Inflammatory macrophage treated with lipopolysaccharide for 4 hours (primary cell): ENCODE data around the gene ZW10.
A peak's percentile ranks its signal among the peaks of the same experiment; 100 is the strongest.
"Not testable (repeated sequence)": the region's sequence is repeated elsewhere in the genome, so short reads cannot be mapped to it uniquely, and the experiment has no call there.

ENCODE experiments used
- DNase-seq: peaks from one replicate; pipeline ENCODE4 v3.0.0-alpha.2; 2020

Gene ZW10, protein sequence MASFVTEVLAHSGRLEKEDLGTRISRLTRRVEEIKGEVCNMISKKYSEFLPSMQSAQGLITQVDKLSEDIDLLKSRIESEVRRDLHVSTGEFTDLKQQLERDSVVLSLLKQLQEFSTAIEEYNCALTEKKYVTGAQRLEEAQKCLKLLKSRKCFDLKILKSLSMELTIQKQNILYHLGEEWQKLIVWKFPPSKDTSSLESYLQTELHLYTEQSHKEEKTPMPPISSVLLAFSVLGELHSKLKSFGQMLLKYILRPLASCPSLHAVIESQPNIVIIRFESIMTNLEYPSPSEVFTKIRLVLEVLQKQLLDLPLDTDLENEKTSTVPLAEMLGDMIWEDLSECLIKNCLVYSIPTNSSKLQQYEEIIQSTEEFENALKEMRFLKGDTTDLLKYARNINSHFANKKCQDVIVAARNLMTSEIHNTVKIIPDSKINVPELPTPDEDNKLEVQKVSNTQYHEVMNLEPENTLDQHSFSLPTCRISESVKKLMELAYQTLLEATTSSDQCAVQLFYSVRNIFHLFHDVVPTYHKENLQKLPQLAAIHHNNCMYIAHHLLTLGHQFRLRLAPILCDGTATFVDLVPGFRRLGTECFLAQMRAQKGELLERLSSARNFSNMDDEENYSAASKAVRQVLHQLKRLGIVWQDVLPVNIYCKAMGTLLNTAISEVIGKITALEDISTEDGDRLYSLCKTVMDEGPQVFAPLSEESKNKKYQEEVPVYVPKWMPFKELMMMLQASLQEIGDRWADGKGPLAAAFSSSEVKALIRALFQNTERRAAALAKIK

DNA sequence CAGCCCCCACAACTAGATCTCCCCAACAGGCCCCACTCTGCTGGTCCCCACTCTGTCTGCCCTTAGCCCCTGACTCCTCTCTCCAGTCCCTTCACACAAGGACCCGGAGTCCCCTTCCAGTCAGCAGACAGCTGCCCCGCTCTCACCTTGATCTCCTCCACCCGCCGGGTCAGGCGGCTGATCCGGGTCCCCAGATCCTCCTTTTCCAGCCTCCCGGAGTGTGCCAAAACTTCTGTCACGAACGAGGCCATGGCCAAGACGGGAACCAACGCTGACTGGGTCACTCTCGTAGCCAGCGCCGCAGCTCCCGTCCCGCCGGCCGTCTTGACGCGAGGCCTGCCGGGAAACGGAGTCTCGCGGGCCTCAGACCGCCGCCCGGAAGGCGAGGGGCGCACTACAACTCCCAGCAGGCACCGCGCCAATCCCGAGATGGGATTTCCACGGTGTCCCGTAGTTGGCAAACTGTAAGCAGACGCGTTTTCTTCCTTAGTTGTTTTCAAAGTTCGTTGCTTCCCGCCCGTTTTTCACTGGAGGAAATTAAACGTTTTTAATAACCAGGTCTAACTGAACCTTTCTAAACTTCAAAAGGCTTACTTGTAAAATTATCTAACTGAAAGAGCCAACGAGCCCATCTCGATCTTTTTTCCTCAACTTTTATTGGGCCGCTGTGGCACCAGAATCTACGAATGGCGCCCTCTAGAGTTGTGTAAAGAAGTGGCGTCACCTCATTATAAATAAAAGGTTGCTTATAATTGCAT lies at the start of gene ZW10:
ZW10 (minus strand) TSS at position 277 of the 758 bp plus-strand sequence; CDS start at position 251, 26 bp downstream.
- DNase-seq, result peak; percentile 97

DNA sequence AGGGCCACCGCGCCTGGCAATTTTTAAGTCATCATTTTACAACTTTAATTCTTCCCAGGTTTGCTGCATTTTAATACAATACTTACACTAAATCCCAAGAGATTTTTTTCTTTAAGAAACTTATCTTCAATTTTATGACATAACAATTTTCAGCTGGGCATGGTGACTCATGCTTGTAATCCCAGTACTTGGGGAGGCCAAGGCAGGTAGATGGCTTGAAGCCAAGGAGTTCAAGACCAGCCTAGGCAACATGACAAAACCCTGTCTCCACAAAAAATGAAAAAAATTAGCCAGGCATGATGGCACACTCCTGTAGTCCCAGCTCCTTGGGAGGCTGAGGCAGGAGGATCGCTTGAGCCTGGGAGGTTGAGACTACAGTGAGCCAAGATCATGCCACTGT lies 44.9 kb upstream of the ZW10 start:
- no peak for DNase-seq

DNA sequence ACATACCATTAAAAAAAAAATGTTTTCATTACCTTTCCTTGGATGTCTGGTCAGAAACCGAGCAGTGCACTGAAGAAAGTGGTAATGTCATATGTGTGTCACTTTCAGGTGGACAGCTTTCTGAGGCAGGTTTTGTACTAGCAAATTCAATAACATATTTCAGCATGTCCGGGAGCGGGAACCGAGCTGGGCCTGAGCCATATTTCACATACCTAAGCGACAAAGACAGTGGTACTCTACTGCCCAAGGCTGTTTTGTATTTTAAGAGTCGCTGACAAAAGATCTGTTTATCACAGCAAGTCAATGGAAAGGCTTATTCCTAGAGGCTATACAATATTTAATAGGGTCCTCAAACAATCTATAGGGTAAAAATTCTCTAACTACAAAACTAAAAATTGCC lies 44.1 kb upstream of the ZW10 start:
- DNase-seq, result no peak

DNA sequence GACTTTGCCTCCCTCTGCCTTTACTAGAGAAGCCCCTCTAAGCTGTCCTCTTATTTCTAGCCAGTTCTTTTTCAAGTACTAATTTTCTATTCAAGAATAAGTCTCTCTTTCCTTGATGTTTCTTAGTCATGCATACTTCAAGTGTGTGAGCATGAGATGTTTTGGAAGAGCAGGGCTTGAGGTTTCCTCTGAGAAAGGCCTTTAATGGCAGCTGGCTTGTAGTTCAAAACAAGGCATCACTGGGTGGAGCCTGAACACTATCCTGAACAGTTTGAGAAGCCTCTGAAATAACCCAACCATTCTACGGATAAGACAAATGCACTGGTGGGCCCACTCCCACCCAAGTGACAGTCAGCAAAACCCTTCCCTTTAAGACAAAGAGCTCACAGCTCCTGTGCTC lies 43.7 kb upstream of the ZW10 start:
- no peak for DNase-seq

DNA sequence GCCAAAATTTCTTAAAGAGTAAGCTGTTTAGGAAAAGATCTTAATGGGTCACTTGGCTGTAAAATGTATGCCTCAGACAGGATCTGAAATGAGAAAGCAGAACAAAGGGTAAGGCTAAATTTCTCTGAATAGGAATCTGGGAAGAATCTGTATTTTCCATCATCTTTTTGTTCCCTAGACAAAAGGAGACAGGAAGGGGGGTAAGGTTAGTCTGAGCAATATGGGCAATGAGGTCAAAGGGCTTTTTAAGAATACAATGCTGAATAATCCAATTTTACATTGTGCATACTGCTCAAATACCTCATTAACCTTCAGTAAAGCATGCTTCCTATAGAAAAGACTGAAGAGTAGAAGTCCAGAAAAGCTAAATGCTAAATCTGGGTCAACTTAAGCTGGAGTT lies 40.7 kb upstream of the ZW10 start:
- DNase-seq, result no peak

DNA sequence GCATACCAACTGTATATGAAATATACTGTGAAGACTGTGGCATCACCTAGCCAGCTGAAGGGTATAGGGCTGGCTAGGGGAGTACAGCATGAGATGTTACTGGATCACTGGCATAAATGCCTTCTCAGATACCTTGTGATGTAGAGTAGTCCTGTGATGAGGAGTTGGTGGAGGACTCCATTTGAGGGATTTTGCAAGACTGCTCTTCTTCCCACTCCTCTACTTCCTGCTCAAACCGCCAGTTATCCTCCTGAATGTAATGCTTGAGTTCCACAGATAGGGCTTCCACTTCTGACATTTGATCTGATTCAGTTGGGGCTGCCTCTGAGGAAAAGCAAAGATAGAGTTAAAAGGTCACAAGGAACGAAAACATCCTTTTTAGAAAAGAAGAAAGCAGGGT lies 35.4 kb upstream of the ZW10 start:
- peak; percentile 15 for DNase-seq

DNA sequence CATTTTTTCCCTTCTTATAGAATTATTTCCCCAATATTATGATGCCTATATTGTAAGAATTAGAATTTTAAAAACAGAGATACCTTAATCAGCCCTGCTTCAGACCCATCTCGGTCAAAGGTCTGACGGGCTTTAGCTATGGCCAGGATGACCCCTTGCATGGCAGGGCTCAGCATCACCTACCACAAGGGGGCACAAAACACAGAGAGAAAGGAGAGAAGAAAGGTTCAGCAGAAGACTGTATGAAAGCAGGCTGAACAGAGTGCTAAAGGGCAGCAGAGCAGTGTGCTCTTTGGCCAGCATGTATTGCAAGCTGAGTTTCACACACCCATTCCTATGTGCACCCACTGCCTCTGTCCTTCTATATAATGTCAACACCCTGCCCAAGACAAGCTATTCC lies 32.9 kb upstream of the ZW10 start:
- peak; percentile 6 for DNase-seq

DNA sequence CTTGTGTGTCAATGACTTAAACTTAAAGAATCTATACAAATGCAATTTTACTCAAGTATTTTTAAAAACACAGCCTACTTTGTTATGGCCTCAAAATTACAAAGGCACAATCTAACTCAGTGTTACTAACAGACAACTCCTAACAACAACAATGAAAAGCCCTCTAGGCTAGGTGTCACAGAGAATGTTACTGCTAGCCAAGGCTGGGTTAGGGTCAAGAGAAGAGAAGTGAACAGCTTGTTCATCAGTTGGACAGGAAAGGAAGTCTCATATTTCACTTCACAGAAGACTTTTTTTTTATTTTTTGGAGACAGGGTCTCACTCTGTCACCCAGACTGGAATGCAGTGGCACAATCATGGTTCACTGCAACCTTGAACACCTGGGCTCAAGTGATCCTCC lies 32.1 kb upstream of the ZW10 start:
- DNase-seq, result no peak

DNA sequence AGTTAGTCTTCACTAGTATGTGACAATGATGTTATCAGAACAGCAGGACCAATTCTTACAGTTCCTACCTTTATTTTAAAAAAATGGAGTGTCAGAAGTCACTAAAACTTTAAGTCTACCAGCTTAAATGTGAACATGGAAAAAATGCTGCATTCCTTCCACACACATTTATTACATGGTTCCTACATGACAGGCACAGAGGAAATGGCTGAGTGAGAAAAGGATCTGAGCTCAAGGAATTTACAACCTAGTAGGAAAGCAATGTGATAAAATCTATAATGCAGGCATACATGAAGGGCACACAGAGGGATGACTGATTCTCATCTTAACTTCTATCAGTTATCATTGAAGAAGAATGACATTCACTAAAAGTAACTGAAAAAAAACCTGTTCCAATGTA lies 29.1 kb upstream of the ZW10 start:
- DNase-seq, result no peak

DNA sequence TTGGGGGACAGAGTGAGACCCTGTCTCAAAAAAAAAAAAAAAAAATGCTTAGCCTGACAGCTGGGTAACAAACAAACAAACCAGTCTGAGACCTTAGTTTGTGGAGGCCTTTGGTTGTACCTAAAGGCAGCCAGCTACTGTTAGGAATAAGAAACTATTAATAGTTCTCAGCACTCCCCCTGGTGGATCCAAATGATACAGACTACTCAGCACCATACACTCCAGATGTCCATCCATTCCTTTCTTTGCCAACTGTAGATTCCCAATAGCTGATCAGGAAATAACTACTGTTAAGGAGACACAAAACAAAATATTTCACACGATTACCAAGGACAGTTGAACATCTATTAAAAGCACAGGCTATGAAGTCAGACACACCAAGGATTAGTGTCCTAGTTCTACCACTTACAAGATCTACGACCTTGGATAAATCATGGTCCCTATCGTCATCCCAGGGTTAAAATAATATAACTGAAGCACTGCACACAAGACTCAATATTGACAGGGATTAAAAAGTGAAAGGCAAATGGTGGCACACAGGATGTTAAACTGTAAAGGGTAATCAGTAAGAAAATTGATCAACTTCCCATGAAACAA lies 23.3 kb upstream of the ZW10 start:
- peak; percentile 34 for DNase-seq

DNA sequence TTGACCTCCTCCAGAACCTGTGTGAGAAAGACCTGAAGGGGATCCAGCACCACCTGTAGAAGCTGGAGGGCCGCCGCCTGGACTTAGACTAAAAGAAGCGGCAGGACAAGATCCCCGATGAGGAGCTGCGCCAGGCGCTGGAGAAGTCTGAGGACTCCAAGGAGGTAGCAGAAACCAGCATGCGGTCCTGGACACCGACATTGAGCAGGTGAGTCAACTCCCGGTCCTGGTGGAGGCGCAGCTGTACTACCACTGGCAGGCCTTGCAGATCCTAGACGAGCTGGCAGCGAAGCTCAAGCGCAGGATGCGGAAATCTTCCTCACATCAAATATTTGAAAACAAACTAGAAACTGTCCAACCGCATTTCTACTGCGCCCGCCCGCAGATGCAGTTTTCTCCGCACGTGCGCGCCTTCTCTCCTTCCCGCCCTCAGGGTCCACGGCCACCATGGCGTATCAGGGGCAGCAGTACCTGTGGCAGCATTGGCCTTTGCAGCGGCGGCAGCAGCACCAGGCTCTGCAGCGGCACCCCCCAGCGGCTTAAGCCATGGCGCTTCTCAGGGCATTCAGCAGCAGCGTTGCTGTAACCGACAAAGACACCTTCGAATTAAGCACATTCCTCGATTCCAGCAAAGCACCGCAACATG lies 16.3 kb upstream of the ZW10 start:
- DNase-seq, result no peak

DNA sequence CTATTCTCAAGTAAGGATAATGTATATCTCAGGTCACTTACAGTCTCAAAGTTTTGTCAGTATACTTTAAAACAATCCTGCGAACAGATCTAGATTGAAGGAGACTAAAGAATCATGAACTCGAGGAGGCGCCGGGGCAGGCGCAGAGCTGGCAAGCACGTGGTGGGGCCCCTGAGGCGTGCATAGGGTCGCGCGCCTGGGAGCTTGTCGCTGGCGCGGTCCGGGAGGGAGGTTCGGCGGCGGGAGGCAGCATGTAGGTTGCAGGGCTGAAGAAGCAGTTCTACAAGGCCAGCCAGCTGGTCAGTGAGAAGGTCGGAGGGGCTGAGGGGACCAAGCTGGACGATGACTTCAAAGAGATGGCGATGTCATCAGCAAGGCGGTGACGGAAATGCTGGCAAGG lies 15.5 kb upstream of the ZW10 start:
- DNase-seq, result not testable (repeated sequence)

DNA sequence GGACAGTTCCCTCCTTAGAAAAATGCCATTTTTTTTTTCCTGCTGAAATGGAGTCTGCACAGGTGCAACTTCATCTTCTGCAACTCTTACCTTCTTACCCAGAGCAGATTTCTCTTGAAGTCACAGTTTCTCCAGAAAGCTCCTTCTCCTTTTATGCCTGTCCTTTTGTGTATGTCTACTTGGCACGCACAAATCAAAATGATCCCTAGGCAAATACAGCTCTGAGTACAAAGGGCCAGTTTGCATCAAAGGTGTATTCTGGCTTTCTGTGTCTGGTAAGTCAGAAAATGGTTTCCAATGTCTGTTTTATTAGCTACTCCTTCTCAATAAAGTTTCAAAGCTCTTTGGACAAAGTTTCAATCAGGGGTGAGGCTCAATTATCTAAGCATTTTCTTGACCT lies 8.6 kb upstream of the ZW10 start:
- DNase-seq, result no peak

DNA sequence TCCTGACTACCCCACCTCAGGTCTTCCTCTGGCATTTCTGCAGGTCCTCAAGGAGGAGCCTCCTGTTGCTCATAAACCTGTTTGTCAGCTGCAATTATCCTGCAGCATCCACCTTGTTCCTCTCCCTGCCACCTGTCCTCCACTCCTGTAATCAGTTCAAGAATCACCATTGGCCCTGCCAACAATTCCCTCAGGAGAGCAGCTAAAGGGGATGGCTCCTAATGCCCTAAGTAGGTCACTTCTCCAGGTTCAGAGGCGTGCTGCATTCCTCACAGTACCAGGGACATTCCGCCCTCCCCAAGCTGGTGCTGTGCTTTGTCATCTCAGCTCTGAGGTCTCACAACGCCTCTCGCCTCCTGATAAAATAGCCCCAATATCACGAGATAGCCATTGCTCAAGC lies 8.2 kb upstream of the ZW10 start:
- DNase-seq, result no peak

DNA sequence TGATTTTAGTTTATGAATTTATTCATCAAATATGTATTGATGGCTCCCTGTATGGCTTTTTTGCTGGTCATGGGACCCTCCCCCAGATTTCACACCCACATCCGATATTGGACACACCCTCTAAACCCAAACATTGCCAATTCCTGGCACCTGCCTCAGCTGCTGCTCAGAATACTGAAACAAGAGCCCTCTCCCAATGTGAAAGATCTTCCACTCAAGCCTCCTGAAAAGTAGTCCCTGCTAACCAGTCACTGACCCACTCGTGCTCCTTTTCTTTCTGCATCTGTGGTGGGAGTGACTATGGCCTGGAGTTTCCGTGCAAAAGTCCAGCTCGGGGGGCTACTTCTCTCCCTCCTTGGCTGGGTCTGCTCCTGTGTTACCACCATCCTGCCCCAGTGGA lies 6.0 kb upstream of the ZW10 start, which contains the start of gene CLDN25:
CLDN25 (plus strand) TSS at position 301 of the 400 bp plus-strand sequence; CDS start at position 301, 0 bp downstream.
- no peak for DNase-seq

DNA sequence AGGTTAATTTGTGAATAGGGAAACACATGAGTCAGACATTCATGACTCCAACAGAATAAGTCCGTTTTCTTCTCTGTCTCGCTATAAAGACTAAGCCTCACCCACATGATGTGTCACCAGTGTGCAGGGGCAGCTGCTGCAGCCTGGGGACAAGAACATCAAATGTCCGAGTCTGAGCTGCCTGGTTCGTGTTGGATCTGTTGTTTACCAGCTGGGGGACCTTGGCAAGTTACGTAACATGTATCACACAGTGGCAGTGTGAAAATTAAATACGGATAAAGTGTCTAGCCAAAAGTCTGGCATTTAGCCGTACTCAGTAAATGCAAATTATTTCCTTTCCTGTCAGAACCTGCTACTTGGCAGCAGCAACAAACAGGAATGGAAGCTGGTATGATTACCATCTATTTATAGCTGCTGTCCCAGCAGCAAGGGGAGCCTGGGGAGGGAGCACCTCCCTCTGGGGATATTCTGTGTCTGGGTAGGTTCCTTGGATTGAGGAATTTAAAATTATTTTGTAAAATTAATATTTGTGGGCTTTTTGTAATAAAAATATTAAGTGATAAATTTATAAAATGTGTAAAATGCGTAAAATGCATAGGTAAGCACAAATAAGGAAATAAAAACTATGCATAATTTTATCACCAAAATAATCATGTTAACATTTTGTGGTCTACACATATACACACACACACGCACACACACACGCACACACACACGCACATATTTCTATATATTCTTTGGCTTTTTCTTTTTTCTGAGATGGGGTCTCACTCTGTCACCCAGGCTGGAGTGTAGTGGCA lies 4.8 kb upstream of the ZW10 start:
- DNase-seq, result peak; percentile 1

DNA sequence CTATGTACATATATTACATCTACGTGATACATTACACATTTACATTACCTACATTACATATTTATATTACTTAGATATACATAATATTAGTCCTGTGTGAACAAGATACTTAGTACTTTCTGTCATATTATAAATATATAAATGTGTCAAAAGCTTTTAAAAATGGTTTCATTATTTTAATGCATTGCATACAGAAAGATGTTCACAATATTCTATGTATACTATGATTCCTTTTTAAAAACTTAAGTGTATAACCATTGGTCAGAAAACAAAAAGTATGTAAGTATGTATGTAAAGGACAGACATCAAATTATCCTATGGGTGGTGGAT lies 647 bp upstream of the ZW10 start:
- no peak for DNase-seq

DNA sequence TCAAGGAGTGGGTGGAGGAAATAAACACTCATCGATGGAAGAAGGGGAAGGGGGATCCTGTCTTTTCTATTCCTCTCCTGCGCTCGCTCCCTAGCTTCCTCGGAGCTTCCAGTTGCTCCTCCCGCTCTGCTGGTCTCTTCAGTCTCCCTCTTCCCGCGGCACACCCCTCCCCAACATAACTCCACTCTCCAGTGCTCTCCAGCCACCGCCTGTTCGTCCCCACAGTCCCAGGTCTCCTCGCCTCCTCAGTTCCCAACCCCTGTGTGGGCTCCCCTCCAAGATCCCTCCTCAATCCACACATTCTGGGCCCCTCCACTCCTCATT lies 438 bp downstream of the ZW10 start:
- DNase-seq, result peak; percentile 2

DNA sequence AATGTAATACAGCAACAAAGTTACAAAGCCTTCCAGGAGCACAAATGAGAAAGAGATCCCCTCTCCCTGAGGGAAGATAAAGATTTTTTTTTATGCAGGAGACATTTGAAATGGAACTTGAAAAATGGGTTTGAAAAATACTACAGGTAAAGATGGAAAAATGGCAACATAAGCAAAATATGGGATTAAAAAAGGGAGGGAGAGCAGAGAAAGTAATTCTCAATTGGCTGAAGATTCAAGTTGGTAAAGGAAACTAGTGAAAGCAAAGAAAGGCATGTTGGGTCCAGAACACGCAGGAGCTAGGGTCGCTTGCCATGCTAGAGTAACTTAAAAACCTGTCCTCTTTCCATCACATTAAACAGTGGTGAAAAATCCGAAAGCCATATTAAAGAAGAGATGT lies 1.5 kb downstream of the ZW10 start:
- no peak for DNase-seq

DNA sequence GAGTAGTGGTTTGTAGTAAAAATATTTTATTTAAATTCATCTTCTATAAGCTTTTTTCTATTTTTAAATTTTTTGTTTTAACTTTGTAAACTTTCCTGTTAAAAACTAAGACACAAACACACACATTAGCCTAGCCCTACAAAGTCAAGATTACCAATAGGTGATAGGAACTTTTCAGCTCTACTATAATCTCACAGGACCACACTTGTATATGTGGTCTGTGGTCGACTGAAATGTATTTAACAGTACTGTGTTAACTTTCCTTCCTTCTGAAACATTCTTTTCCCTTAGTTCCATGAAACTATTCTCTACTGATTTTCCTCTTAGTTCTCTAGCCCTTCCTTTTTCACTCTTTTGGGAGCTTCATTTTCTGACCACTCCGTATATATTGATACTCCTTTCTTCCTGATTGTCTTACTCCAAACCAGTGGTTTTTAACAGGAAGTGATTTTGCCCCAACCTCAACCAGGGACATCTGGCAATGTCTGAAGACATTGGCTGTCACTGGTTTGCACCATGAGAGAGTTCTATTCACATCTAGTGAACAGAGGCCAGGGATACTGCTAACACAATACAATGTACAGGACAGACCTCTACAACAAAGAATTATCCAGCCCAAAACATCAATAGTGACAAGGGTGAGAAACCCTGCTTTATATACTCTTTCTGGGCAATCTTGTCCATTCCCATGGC lies 8.8 kb downstream of the ZW10 start:
- no peak for DNase-seq

DNA sequence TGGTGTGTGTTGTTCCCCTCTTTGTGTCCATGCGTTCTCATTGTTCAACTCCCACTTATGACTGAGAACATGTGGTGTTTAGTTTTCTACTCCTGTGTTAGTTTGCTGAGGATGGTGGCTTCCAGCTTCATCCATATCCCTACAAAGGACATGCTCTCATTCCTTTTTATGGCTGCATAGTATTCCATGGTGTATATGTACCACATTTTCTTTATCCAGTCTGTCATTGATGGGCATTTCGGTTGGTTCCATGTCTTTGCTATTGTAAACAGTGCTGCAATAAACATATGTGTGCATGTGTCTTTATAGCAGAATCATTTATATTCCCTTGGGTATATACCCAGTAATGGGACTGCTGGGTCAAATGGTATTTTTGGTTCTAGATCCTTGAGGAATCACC lies 10.5 kb downstream of the ZW10 start:
- not testable (repeated sequence) for DNase-seq
